ENCODE results near the gene VASP.

Gene VASP

GRCh38 chr19:45471111-45471930, 36.0 kb upstream of the VASP start:
- ATAC-seq: no peak
- no peak for TF ChIP-seq PPARA (CRISPR knock-in tag; IDR thresholded peaks at IDR 0.05; ENCODE audit: borderline replicate concordance)
- TF ChIP-seq, protein P1, sequence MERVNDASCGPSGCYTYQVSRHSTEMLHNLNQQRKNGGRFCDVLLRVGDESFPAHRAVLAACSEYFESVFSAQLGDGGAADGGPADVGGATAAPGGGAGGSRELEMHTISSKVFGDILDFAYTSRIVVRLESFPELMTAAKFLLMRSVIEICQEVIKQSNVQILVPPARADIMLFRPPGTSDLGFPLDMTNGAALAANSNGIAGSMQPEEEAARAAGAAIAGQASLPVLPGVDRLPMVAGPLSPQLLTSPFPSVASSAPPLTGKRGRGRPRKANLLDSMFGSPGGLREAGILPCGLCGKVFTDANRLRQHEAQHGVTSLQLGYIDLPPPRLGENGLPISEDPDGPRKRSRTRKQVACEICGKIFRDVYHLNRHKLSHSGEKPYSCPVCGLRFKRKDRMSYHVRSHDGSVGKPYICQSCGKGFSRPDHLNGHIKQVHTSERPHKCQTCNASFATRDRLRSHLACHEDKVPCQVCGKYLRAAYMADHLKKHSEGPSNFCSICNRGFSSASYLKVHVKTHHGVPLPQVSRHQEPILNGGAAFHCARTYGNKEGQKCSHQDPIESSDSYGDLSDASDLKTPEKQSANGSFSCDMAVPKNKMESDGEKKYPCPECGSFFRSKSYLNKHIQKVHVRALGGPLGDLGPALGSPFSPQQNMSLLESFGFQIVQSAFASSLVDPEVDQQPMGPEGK (CRISPR knock-in tag; IDR thresholded peaks at IDR 0.05; ENCODE audit: borderline replicate concordance): 0 out of 2 replicates have a peak, but pooled peaks have one; percentile 19

GRCh38 chr19:45471931-45472562, 35.2 kb upstream of the VASP start:
- ATAC-seq: no peak
- 0 out of 2 replicates have a peak, but pooled peaks have one; percentile 37 for TF ChIP-seq GLIS3 (CRISPR knock-in tag; IDR thresholded peaks at IDR 0.05)
- TF ChIP-seq, protein P2, sequence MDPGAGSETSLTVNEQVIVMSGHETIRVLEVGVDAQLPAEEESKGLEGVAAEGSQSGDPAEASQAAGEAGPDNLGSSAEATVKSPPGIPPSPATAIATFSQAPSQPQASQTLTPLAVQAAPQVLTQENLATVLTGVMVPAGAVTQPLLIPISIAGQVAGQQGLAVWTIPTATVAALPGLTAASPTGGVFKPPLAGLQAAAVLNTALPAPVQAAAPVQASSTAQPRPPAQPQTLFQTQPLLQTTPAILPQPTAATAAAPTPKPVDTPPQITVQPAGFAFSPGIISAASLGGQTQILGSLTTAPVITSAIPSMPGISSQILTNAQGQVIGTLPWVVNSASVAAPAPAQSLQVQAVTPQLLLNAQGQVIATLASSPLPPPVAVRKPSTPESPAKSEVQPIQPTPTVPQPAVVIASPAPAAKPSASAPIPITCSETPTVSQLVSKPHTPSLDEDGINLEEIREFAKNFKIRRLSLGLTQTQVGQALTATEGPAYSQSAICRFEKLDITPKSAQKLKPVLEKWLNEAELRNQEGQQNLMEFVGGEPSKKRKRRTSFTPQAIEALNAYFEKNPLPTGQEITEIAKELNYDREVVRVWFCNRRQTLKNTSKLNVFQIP (CRISPR knock-in tag; IDR thresholded peaks at IDR 0.05; ENCODE audit: borderline replicate concordance, low read depth): no peak

- TF ChIP-seq ARNTL (CRISPR knock-in tag; IDR thresholded peaks at IDR 0.05; ENCODE audit: borderline replicate concordance, low read depth): no peak
- no peak for TF ChIP-seq ZNF8 (CRISPR knock-in tag; IDR thresholded peaks at IDR 0.05)
- no peak for TF ChIP-seq ZC3H10 (CRISPR knock-in tag; IDR thresholded peaks at IDR 0.05)
- TF ChIP-seq TCF4 (CRISPR knock-in tag; IDR thresholded peaks at IDR 0.05; ENCODE audit: borderline replicate concordance): no peak
- no peak for TF ChIP-seq RARB (CRISPR knock-in tag; IDR thresholded peaks at IDR 0.05)
- TF ChIP-seq BACH2 (CRISPR knock-in tag; IDR thresholded peaks at IDR 0.05; ENCODE audit: borderline replicate concordance): no peak
- TF ChIP-seq CREB5 (CRISPR knock-in tag; IDR thresholded peaks at IDR 0.05; ENCODE audit: low read depth): no peak
- TF ChIP-seq ZFP30 (CRISPR knock-in tag; IDR thresholded peaks at IDR 0.05): no peak
- ATAC-seq: no peak
Observed at GRCh38 chr19:45472563-45473366, 34.5 kb upstream of the VASP start.

GRCh38 chr19:45473367-45473681, 34.0 kb upstream of the VASP start:
- ATAC-seq: no peak
- TF ChIP-seq TOX (CRISPR knock-in tag; IDR thresholded peaks at IDR 0.05; ENCODE audit: borderline replicate concordance) (no peak), ZFP3 (CRISPR knock-in tag; IDR thresholded peaks at IDR 0.05) (no peak), ISL1 (CRISPR knock-in tag; IDR thresholded peaks at IDR 0.05) (no peak), ZNF70 (CRISPR knock-in tag; IDR thresholded peaks at IDR 0.05) (no peak), TCF4 (CRISPR knock-in tag; IDR thresholded peaks at IDR 0.05; ENCODE audit: borderline replicate concordance) (no peak), ZNF565 (CRISPR knock-in tag; conservative IDR thresholded peaks at IDR 0.05; ENCODE audit: low read depth) (no peak), RARB (CRISPR knock-in tag; IDR thresholded peaks at IDR 0.05) (no peak), ESRRG (CRISPR knock-in tag; IDR thresholded peaks at IDR 0.05) (no peak), BACH2 (CRISPR knock-in tag; IDR thresholded peaks at IDR 0.05; ENCODE audit: borderline replicate concordance) (no peak), OSR1 (CRISPR knock-in tag; IDR thresholded peaks at IDR 0.05) (no peak), GLIS3 (CRISPR knock-in tag; IDR thresholded peaks at IDR 0.05) (no peak)
- TF ChIP-seq, protein P1 (CRISPR knock-in tag; IDR thresholded peaks at IDR 0.05; ENCODE audit: borderline replicate concordance): no peak
- TF ChIP-seq, protein P3, sequence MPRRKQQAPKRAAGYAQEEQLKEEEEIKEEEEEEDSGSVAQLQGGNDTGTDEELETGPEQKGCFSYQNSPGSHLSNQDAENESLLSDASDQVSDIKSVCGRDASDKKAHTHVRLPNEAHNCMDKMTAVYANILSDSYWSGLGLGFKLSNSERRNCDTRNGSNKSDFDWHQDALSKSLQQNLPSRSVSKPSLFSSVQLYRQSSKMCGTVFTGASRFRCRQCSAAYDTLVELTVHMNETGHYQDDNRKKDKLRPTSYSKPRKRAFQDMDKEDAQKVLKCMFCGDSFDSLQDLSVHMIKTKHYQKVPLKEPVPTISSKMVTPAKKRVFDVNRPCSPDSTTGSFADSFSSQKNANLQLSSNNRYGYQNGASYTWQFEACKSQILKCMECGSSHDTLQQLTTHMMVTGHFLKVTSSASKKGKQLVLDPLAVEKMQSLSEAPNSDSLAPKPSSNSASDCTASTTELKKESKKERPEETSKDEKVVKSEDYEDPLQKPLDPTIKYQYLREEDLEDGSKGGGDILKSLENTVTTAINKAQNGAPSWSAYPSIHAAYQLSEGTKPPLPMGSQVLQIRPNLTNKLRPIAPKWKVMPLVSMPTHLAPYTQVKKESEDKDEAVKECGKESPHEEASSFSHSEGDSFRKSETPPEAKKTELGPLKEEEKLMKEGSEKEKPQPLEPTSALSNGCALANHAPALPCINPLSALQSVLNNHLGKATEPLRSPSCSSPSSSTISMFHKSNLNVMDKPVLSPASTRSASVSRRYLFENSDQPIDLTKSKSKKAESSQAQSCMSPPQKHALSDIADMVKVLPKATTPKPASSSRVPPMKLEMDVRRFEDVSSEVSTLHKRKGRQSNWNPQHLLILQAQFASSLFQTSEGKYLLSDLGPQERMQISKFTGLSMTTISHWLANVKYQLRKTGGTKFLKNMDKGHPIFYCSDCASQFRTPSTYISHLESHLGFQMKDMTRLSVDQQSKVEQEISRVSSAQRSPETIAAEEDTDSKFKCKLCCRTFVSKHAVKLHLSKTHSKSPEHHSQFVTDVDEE (CRISPR knock-in tag; IDR thresholded peaks at IDR 0.05): no peak
- TF ChIP-seq, protein P2 (CRISPR knock-in tag; IDR thresholded peaks at IDR 0.05; ENCODE audit: borderline replicate concordance, low read depth): no peak
- TF ChIP-seq, protein P4, sequence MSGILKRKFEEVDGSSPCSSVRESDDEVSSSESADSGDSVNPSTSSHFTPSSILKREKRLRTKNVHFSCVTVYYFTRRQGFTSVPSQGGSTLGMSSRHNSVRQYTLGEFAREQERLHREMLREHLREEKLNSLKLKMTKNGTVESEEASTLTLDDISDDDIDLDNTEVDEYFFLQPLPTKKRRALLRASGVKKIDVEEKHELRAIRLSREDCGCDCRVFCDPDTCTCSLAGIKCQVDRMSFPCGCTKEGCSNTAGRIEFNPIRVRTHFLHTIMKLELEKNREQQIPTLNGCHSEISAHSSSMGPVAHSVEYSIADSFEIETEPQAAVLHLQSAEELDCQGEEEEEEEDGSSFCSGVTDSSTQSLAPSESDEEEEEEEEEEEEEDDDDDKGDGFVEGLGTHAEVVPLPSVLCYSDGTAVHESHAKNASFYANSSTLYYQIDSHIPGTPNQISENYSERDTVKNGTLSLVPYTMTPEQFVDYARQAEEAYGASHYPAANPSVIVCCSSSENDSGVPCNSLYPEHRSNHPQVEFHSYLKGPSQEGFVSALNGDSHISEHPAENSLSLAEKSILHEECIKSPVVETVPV (CRISPR knock-in tag; IDR thresholded peaks at IDR 0.05): no peak

Measured in SK-N-SH treated with all-trans-retinoic acid at 6 μM for 48 hours (cell line).